LNCAP (cell line): ENCODE measurements around the gene SAG.

Experiments
- CTCF ChIP-seq: fragments of 450-650 bp; IDR thresholded peaks from 2 replicates; pipeline ENCODE4 v1.5.1; 2017; ENCODE audit warnings: mild to moderate bottlenecking

SAG gene

DNA sequence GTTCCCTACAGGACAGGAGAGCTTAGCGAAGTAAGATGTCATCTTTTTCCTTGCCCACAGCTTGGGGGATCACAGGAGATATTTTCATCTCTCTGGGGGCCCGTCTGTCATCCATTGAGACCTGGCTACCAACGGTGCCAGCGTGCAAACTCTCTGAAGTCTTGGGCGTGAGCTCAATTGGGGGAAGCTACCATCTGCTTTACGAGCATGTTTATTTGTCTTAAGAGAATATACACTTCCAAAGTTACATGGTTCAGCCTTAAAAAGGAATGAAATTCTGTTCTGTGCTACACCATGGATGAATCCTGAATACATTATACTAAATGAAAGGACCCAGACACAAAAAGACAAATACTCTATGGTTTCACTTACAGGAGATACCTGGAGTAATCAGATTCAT lies 13.6 kb downstream of the SAG start:
- no peak for TF ChIP-seq CTCF

- no peak for TF ChIP-seq CTCF
These were observed 16.2 kb downstream of the SAG start for GRCh38 chr2:233323851-233324250.

DNA sequence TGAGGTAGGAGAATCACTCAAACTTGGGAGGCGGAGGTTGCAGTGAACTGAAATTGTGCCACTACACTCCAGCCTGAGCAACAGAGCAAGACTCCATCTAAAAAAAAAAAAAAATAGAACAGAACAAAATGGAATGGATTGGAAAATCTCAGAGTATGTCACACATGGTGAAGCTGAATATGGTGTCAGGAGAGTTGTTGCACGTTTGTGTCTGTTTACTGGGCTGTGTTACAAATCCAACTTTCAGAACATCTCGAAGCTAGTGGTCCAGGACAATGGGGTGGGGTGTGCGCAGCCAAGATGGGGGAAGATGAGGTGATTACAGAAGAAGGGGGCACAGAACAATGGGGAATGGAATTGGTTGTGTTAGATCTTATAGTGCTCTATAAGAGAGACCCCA lies 17.6 kb downstream of the SAG start:
- TF ChIP-seq CTCF, result no peak

DNA sequence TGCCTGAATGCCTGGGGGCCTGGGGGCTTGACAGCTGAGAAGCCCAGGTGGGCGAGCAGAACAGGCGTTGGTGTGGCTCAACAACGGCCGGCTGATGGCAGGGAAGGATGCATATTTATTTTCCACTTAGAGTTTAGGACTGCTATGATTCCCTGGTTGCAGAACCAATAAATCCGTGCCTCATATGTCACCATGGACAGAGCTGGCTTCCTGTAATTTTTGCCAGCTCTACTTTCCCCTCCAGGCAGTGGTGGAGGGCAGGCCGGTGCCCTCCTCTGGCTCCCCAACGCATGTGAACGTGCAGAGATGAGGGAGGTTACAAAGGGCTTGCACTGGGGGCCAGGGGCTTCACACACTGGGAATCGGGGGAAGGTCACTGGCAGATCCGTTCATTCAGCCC lies 18.2 kb downstream of the SAG start:
- TF ChIP-seq CTCF, result no peak

- no peak for TF ChIP-seq CTCF
These were observed 18.9 kb downstream of the SAG start for GRCh38 chr2:233326500-233326899.

DNA sequence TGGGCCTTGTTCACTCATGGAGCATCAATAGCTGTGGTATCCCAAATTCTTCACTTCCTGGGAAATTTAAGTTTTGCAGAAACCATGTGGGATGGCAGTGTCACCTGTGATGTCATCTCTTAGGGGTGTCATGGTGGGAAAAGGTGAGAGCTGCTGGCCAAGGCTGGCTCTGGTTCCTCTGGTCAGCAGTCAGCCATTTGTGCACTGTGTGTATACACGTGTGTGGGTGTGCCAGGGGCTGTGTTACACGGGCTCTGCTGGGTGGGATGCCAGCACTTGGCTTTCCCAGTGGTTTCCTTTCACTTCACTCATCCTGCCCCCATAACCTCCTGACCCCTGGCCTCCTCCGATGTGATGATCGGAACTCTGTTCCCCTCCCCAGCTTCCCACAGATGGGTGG lies 21.3 kb downstream of the SAG start:
- TF ChIP-seq CTCF, result no peak

DNA sequence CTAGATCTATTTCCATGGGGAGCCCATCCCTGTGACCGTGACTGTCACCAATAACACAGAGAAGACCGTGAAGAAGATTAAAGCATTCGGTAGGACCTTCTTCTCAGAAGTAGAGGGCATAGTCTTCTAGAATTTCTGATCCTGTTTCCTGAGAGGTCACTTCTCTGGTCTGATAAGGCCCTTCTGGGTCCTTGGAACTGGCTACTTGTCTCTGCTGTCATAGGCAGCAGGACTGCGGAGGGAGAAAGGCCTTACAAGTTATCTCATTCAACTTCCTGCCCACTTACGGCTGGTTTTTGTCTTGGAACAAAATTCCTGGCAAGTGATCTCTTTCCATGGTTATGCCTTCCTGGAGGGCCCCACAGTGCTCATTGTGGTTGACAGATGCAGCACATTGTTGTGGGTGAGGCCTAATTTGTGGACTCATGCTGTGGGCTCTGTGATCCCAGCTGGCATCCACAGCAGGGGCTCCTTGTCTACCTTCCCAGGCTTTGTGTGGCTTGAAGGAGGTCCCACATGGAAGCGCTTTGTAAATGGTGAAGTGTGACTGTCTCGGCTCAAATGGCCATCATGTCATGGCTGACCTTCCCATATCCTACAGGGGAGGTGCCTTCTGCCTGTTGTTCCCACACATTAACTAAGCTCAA lies 22.0 kb downstream of the SAG start:
- no peak for TF ChIP-seq CTCF

DNA sequence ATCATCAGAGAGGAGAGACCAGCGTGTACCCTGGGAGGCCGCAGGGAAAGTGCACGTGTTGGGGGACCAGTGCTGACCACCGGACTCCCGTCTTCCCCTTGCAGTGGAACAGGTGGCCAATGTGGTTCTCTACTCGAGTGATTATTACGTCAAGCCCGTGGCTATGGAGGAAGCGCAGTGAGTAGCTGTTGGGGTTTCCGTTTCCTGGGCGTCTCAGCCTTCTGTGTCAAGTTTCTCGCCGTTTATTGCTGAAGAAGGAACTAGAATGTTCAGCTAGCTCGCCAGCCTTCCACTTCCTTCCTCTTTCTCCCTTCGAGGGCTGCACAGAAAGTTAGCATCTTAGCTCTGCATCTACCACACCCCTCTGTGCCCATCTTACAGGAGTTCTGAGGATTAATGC lies 23.9 kb downstream of the SAG start:
- TF ChIP-seq CTCF, result no peak
